OCI-LY7 (cell line): ENCODE data around the gene SFXN5.

Experiments used
- EZH2phosphoT487 ChIP-seq: fragments of 200-600 bp; sonication (generic); IDR thresholded peaks from 2 replicates; pipeline ENCODE4 v1.6.1; 2018; ENCODE audit warnings: low read depth, borderline replicate concordance, mild to moderate bottlenecking, mixed run types, antibody characterized with exemption, low read length, moderate library complexity, mixed read lengths
- TF ChIP-seq, protein P1 (sequence below): fragments of 200-600 bp; sonication (generic); conservative IDR thresholded peaks from 2 replicates; pipeline ENCODE4 v1.5.1; 2014; ENCODE audit warnings: mild to moderate bottlenecking, antibody characterized with exemption, low read length, moderate library complexity, mixed read lengths

DNA sequence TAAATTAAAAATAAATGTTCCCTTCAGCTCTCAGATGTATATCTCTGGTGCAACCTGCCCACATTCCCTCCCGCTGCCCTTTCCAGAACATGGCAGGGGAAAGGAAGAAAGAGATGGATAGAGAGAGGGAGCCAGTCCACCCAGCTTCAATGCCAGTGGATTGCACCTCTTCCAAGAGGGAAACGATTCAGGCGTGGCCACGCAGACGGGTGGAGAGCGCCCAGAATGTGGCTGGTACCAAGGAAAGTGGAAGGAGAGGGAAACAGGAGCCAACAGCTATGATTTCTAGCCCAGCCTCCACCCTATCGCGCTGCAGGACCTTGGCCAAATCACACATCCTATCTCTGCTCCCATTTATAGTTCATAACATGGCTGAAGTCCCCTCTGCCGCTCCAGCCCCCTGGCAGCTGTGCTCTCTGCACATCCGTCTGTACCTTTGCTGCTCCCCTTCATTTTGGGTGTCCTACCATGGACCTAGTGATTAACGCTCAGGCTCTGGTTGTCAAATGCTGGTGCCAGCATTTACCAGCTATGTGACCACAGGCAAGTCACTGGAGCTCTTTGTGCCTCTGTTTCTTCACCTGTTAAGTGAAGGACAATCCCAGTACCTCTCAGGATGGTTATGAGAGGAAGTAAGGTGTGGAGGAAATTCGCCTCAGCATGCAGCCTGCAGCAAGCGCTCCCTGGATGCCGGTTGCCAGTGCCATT, 66.5 kb downstream of the SFXN5 start:
- TF ChIP-seq, protein P1, sequence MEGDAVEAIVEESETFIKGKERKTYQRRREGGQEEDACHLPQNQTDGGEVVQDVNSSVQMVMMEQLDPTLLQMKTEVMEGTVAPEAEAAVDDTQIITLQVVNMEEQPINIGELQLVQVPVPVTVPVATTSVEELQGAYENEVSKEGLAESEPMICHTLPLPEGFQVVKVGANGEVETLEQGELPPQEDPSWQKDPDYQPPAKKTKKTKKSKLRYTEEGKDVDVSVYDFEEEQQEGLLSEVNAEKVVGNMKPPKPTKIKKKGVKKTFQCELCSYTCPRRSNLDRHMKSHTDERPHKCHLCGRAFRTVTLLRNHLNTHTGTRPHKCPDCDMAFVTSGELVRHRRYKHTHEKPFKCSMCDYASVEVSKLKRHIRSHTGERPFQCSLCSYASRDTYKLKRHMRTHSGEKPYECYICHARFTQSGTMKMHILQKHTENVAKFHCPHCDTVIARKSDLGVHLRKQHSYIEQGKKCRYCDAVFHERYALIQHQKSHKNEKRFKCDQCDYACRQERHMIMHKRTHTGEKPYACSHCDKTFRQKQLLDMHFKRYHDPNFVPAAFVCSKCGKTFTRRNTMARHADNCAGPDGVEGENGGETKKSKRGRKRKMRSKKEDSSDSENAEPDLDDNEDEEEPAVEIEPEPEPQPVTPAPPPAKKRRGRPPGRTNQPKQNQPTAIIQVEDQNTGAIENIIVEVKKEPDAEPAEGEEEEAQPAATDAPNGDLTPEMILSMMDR = no peak
- no peak for TF ChIP-seq EZH2phosphoT487
